Bronchial epithelial cell (primary cell): Measurements from ENCODE around the gene AXL. TPM values are rescaled to one million over a fixed set of nuclear protein-coding genes. Genes with fewer than 3 reads are reported as not detected.

Experiments used
- DNase-seq: peaks from one replicate; pipeline ENCODE4 v3.0.0-alpha.2; 2010; ENCODE audit warnings: low read depth
- FAIRE-seq: peaks from 2 replicates; lab custom pipeline; 2011; peaks lifted over from hg19 to GRCh38; lab: Jason Lieb, UNC
- H3K27me3 ChIP-seq: 2 replicates; pipeline ENCODE4 v1.5.1; 2011; ENCODE audit warnings: low read length; ENCODE audit not compliant: control insufficient read depth, insufficient read depth
- H3K36me3 ChIP-seq: 2 replicates; pipeline ENCODE4 v1.5.1; 2011; ENCODE audit warnings: low read length; ENCODE audit not compliant: control insufficient read depth, insufficient read depth
- H3K4me3 ChIP-seq: 2 replicates; pipeline ENCODE4 v1.5.1; 2011; ENCODE audit warnings: mild to moderate bottlenecking, low read depth, low read length, control low read depth
- CTCF ChIP-seq: IDR thresholded peaks from 2 replicates; pipeline ENCODE4 v1.5.1; 2011; ENCODE audit warnings: mild to moderate bottlenecking, moderate library complexity, low read length, control low read depth, inconsistent platforms; ENCODE audit not compliant: insufficient read depth, severe bottlenecking
- total RNA-seq: library from RNA; depleted of rRNA; stranded (reverse); fragments of >200 nt; gene quantifications from 2 replicates; pipeline ENCODE4 v1.2.1, GENCODE V29; 2014

The AXL gene
- total RNA-seq, 1 donor from 2014 or later: 19.5 TPM

- no peak for DNase-seq
- no peak for FAIRE-seq
- Histone ChIP-seq H3K36me3 (peaks cover 10% of the 10 kb centered on the region), H3K4me3 (peak overlapping the region; percentile 49), H3K27me3 (no peaks in the 10 kb centered on the region)
- no peak for TF ChIP-seq CTCF
Observed at GRCh38 chr19:41261474-41262190, 42.6 kb downstream of the AXL start.

GRCh38 chr19:41263042-41263849 is 44.2 kb downstream of the AXL start:
- Histone ChIP-seq H3K4me3 (peak overlapping the region; percentile 49), H3K27me3 (no peaks in the 10 kb centered on the region), H3K36me3 (peaks cover 9% of the 10 kb centered on the region)
- FAIRE-seq (peak; percentile 84), DNase-seq (peak; percentile 77)
- TF ChIP-seq CTCF: no peak

GRCh38 chr19:41263850-41264580 is 45.0 kb downstream of the AXL start, which contains the start of gene HNRNPUL1:
Gene HNRNPUL1, plus strand, starts transcription at chr19:41264372. Its CDS starts 132 bp downstream, at chr19:41264504.
- peak; percentile 57 for TF ChIP-seq CTCF
- Histone ChIP-seq H3K4me3 (peak within 1 kb of the TSS; percentile 89), H3K36me3 (peaks cover 10% of the 10 kb centered on the region), H3K27me3 (no peaks in the 10 kb centered on the region)
- FAIRE-seq: no peak
- DNase-seq: peak; percentile 100

- TF ChIP-seq CTCF: no peak
- DNase-seq: peak; percentile 34
- FAIRE-seq: no peak
Observed at GRCh38 chr19:41264581-41265394, 45.8 kb downstream of the AXL start.

GRCh38 chr19:41265395-41266153 is 46.6 kb downstream of the AXL start:
- H3K36me3 ChIP-seq: peaks cover 11% of the 10 kb centered on the region
- TF ChIP-seq CTCF: no peak
- H3K27me3 ChIP-seq: no peaks in the 10 kb centered on the region
- peak; percentile 8 for DNase-seq
- peak overlapping the region; percentile 89 for H3K4me3 ChIP-seq
- FAIRE-seq: no peak

More at GRCh38 chr19:41264581-41265394, 45.8 kb downstream of the AXL start:
- H3K4me3 ChIP-seq: peak overlapping the region; percentile 89
- H3K36me3 ChIP-seq: peaks cover 12% of the 10 kb centered on the region
- H3K27me3 ChIP-seq: no peaks in the 10 kb centered on the region
